ENCODE results near the gene MPC1L.

Gene MPC1L

GRCh38 chrX:40660381-40660780 is 37.2 kb downstream of the MPC1L start:
- Histone ChIP-seq H2BK15ac (ENCODE audit: low read length) (no peak overlapping the region), H3K4ac (ENCODE audit: low read length) (no peak overlapping the region), H3K9me3 (replicated peaks in 1 of 2; ENCODE audit: control insufficient read depth in 2 of 2, insufficient read depth in 1 of 2, low read depth in 1 of 2, low read length in 2 of 2) (no peaks in the 10 kb centered on the region), H3K27ac (replicated peaks; ENCODE audit: low read length) (no peak overlapping the region), H2BK120ac (ENCODE audit: low read depth, low read length) (no peak overlapping the region), H3K79me1 (ENCODE audit: low read depth, low read length) (no peaks in the 10 kb centered on the region), H2BK12ac (ENCODE audit: low read length) (no peak overlapping the region), H3K4me3 (ENCODE audit: low read length in 2 of 2) (no peak overlapping the region), H4K8ac (ENCODE audit: low read depth, low read length) (no peak overlapping the region), H3K14ac (ENCODE audit: low read length) (no peak overlapping the region), H3K9ac (ENCODE audit: low read depth, low read length, poor library complexity) (no peak overlapping the region), H2AFZ (ENCODE audit: low read length) (no peak overlapping the region), H3K36me3 (replicated peaks in 1 of 2; ENCODE audit: control insufficient read depth in 2 of 2, insufficient read depth in 2 of 2, low read length in 2 of 2) (peaks cover 13 to 60% of the 10 kb centered on the region in 2 donors), H3K23ac (ENCODE audit: low read depth, low read length, poor library complexity) (no peak overlapping the region), H3K4me2 (ENCODE audit: insufficient read depth, low read length, poor library complexity, severe bottlenecking) (no peak overlapping the region), H3K18ac (ENCODE audit: low read length) (no peak overlapping the region), H2AK5ac (ENCODE audit: low read depth, low read length) (no peak overlapping the region), H3K4me1 (ENCODE audit: control insufficient read depth in 2 of 2, insufficient read depth in 1 of 2, low read depth in 1 of 2, low read length in 2 of 2) (no peaks in the 10 kb centered on the region), H2BK5ac (ENCODE audit: low read length) (no peak overlapping the region), H3K27me3 (ENCODE audit: control insufficient read depth in 3 of 3, insufficient read depth in 3 of 3, low read depth in 1 of 3, low read length in 3 of 3) (no peaks in the 10 kb centered on the region), H4K91ac (ENCODE audit: low read depth, low read length, poor library complexity) (no peak overlapping the region)
- no CpG with 5 or more reads among the region's 5 CpGs for WGBS, 2 donors (ENCODE audit: extremely low coverage in 2 of 2, insufficient read length in 2 of 2, insufficient replicate concordance in 1 of 2)
- DNase-seq (ENCODE audit: low spot score): no peak

- Histone ChIP-seq H3K4me2 (ENCODE audit: insufficient read depth, low read length, poor library complexity, severe bottlenecking) (no peak overlapping the region), H3K18ac (ENCODE audit: low read length) (no peak overlapping the region)
- WGBS, 2 donors (ENCODE audit: extremely low coverage in 2 of 2, insufficient read length in 2 of 2, insufficient replicate concordance in 1 of 2): no CpG with 5 or more reads among the region's 2 CpGs
These were observed 38.3 kb downstream of the MPC1L start for GRCh38 chrX:40661489-40661888.

GRCh38 chrX:40663078-40663740 is 40.0 kb downstream of the MPC1L start:
- no peak for DNase-seq (ENCODE audit: low spot score)

More at GRCh38 chrX:40661489-40661888, 38.3 kb downstream of the MPC1L start:
- Histone ChIP-seq H3K9ac (ENCODE audit: low read depth, low read length, poor library complexity) (no peak overlapping the region), H2AK5ac (ENCODE audit: low read depth, low read length) (no peak overlapping the region), H2BK15ac (ENCODE audit: low read length) (no peak overlapping the region), H3K27ac (replicated peaks; ENCODE audit: low read length) (no peak overlapping the region), H3K36me3 (replicated peaks in 1 of 2; ENCODE audit: control insufficient read depth in 2 of 2, insufficient read depth in 2 of 2, low read length in 2 of 2) (peaks cover 14 to 69% of the 10 kb centered on the region in 2 donors), H2BK120ac (ENCODE audit: low read depth, low read length) (no peak overlapping the region), H2BK12ac (ENCODE audit: low read length) (no peak overlapping the region), H4K8ac (ENCODE audit: low read depth, low read length) (no peak overlapping the region), H2BK5ac (ENCODE audit: low read length) (no peak overlapping the region), H2AFZ (ENCODE audit: low read length) (no peak overlapping the region), H3K23ac (ENCODE audit: low read depth, low read length, poor library complexity) (no peak overlapping the region), H3K27me3 (ENCODE audit: control insufficient read depth in 3 of 3, insufficient read depth in 3 of 3, low read depth in 1 of 3, low read length in 3 of 3) (no peaks in the 10 kb centered on the region), H3K4me3 (ENCODE audit: low read length in 2 of 2) (no peak overlapping the region), H3K9me3 (replicated peaks in 1 of 2; ENCODE audit: control insufficient read depth in 2 of 2, insufficient read depth in 1 of 2, low read depth in 1 of 2, low read length in 2 of 2) (no peaks in the 10 kb centered on the region), H3K14ac (ENCODE audit: low read length) (no peak overlapping the region), H3K4me1 (ENCODE audit: control insufficient read depth in 2 of 2, insufficient read depth in 1 of 2, low read depth in 1 of 2, low read length in 2 of 2) (no peaks in the 10 kb centered on the region), H4K91ac (ENCODE audit: low read depth, low read length, poor library complexity) (no peak overlapping the region), H3K4ac (ENCODE audit: low read length) (no peak overlapping the region), H3K79me1 (ENCODE audit: low read depth, low read length) (peaks cover 1% of the 10 kb centered on the region)
- DNase-seq (ENCODE audit: low spot score): no peak

GRCh38 chrX:40663880-40664630 is 40.8 kb downstream of the MPC1L start:
- Histone ChIP-seq H3K9ac (ENCODE audit: low read depth, low read length, poor library complexity) (no peak overlapping the region), H3K27me3 (ENCODE audit: control insufficient read depth in 3 of 3, insufficient read depth in 3 of 3, low read depth in 1 of 3, low read length in 3 of 3) (no peaks in the 10 kb centered on the region), H3K79me1 (ENCODE audit: low read depth, low read length) (peaks cover 1% of the 10 kb centered on the region), H2BK12ac (ENCODE audit: low read length) (no peak overlapping the region), H3K27ac (replicated peaks; ENCODE audit: low read length) (no peak overlapping the region), H2AK5ac (ENCODE audit: low read depth, low read length) (no peak overlapping the region), H3K9me3 (replicated peaks in 1 of 2; ENCODE audit: control insufficient read depth in 2 of 2, insufficient read depth in 1 of 2, low read depth in 1 of 2, low read length in 2 of 2) (no peaks in the 10 kb centered on the region), H2AFZ (ENCODE audit: low read length) (no peak overlapping the region), H3K4me2 (ENCODE audit: insufficient read depth, low read length, poor library complexity, severe bottlenecking) (no peak overlapping the region), H2BK15ac (ENCODE audit: low read length) (no peak overlapping the region), H3K14ac (ENCODE audit: low read length) (no peak overlapping the region), H3K18ac (ENCODE audit: low read length) (no peak overlapping the region), H2BK120ac (ENCODE audit: low read depth, low read length) (no peak overlapping the region), H3K4ac (ENCODE audit: low read length) (no peak overlapping the region), H3K23ac (ENCODE audit: low read depth, low read length, poor library complexity) (no peak overlapping the region), H3K36me3 (replicated peaks in 1 of 2; ENCODE audit: control insufficient read depth in 2 of 2, insufficient read depth in 2 of 2, low read length in 2 of 2) (peaks cover 13 to 77% of the 10 kb centered on the region in 2 donors), H3K4me3 (ENCODE audit: low read length in 2 of 2) (no peak overlapping the region), H4K91ac (ENCODE audit: low read depth, low read length, poor library complexity) (no peak overlapping the region), H2BK5ac (ENCODE audit: low read length) (no peak overlapping the region), H4K8ac (ENCODE audit: low read depth, low read length) (no peak overlapping the region), H3K4me1 (ENCODE audit: control insufficient read depth in 2 of 2, insufficient read depth in 1 of 2, low read depth in 1 of 2, low read length in 2 of 2) (no peaks in the 10 kb centered on the region)
- WGBS, 2 donors (ENCODE audit: extremely low coverage in 2 of 2, insufficient read length in 2 of 2, insufficient replicate concordance in 1 of 2): no CpG with 5 or more reads among the region's 6 CpGs
- no peak for DNase-seq (ENCODE audit: low spot score)

More at GRCh38 chrX:40663078-40663740, 40.0 kb downstream of the MPC1L start:
- Histone ChIP-seq H3K23ac (ENCODE audit: low read depth, low read length, poor library complexity) (no peak overlapping the region), H3K4ac (ENCODE audit: low read length) (no peak overlapping the region), H4K91ac (ENCODE audit: low read depth, low read length, poor library complexity) (no peak overlapping the region), H3K27ac (replicated peaks; ENCODE audit: low read length) (no peak overlapping the region), H2BK5ac (ENCODE audit: low read length) (no peak overlapping the region), H3K14ac (ENCODE audit: low read length) (no peak overlapping the region), H3K4me2 (ENCODE audit: insufficient read depth, low read length, poor library complexity, severe bottlenecking) (no peak overlapping the region), H3K27me3 (ENCODE audit: control insufficient read depth in 3 of 3, insufficient read depth in 3 of 3, low read depth in 1 of 3, low read length in 3 of 3) (no peaks in the 10 kb centered on the region), H2BK15ac (ENCODE audit: low read length) (no peak overlapping the region), H2BK120ac (ENCODE audit: low read depth, low read length) (no peak overlapping the region), H2AFZ (ENCODE audit: low read length) (no peak overlapping the region), H3K9ac (ENCODE audit: low read depth, low read length, poor library complexity) (no peak overlapping the region), H3K4me1 (ENCODE audit: control insufficient read depth in 2 of 2, insufficient read depth in 1 of 2, low read depth in 1 of 2, low read length in 2 of 2) (no peaks in the 10 kb centered on the region), H3K4me3 (ENCODE audit: low read length in 2 of 2) (no peak overlapping the region), H2BK12ac (ENCODE audit: low read length) (no peak overlapping the region), H3K79me1 (ENCODE audit: low read depth, low read length) (peaks cover 1% of the 10 kb centered on the region), H4K8ac (ENCODE audit: low read depth, low read length) (no peak overlapping the region), H3K36me3 (replicated peaks in 1 of 2; ENCODE audit: control insufficient read depth in 2 of 2, insufficient read depth in 2 of 2, low read length in 2 of 2) (peaks cover 13 to 75% of the 10 kb centered on the region in 2 donors), H3K9me3 (replicated peaks in 1 of 2; ENCODE audit: control insufficient read depth in 2 of 2, insufficient read depth in 1 of 2, low read depth in 1 of 2, low read length in 2 of 2) (no peaks in the 10 kb centered on the region), H2AK5ac (ENCODE audit: low read depth, low read length) (no peak overlapping the region), H3K18ac (ENCODE audit: low read length) (no peak overlapping the region)
- no CpG with 5 or more reads among the region's 3 CpGs for WGBS, 2 donors (ENCODE audit: extremely low coverage in 2 of 2, insufficient read length in 2 of 2, insufficient replicate concordance in 1 of 2)

Data from neuronal stem cell (in vitro differentiated cells).